Hepatocyte (in vitro differentiated cells): ENCODE results near the gene RPS6KA2. TPM values are rescaled to one million over a fixed set of nuclear protein-coding genes. Genes with fewer than 3 reads are reported as not detected.

ENCODE experiments used
- DNase-seq: peaks from one replicate; pipeline ENCODE4 v3.0.0-alpha.2; 2016; ENCODE audit warnings: low spot score
- H2AFZ ChIP-seq: fragments of 200-600 bp; sonication (generic); 2 replicates; pipeline ENCODE4 v1.6.0; 2016; ENCODE audit warnings: antibody characterized with exemption, mild to moderate bottlenecking
- H3K27ac ChIP-seq: fragments of 200-600 bp; sonication (generic); 2 replicates; pipeline ENCODE4 v1.5.1; 2016; ENCODE audit warnings: mild to moderate bottlenecking
- H3K27me3 ChIP-seq: fragments of 200-600 bp; sonication (generic); 2 replicates; pipeline ENCODE4 v1.6.1; 2016
- H3K36me3 ChIP-seq: fragments of 200-600 bp; sonication (generic); replicated peaks from 2 replicates; pipeline ENCODE4 v1.5.1; 2016; ENCODE audit warnings: low read depth; ENCODE audit not compliant: insufficient read depth
- H3K4me1 ChIP-seq: fragments of 200-600 bp; sonication (generic); 2 replicates; pipeline ENCODE4 v1.5.1; 2016; ENCODE audit warnings: mild to moderate bottlenecking, moderate library complexity; ENCODE audit not compliant: insufficient read depth
- H3K4me2 ChIP-seq: fragments of 200-600 bp; sonication (generic); 2 replicates; pipeline ENCODE4 v1.6.0; 2016
- H3K4me3 ChIP-seq: fragments of 200-600 bp; sonication (generic); 2 replicates; pipeline ENCODE4 v1.5.1; 2016; ENCODE audit warnings: mild to moderate bottlenecking
- H3K79me2 ChIP-seq: fragments of 200-600 bp; sonication (generic); 2 replicates; pipeline ENCODE4 v1.6.0; 2017; ENCODE audit warnings: mild to moderate bottlenecking
- H3K9me2 ChIP-seq: fragments of 200-600 bp; sonication (generic); replicated peaks from 2 replicates; pipeline ENCODE4 v1.6.0; 2017; ENCODE audit warnings: mild to moderate bottlenecking; ENCODE audit not compliant: insufficient read depth
- H3K9me3 ChIP-seq: fragments of 200-600 bp; sonication (generic); 2 replicates; pipeline ENCODE4 v1.5.1; 2016; ENCODE audit warnings: low read depth, mild to moderate bottlenecking
- H4K20me1 ChIP-seq: fragments of 200-600 bp; sonication (generic); 2 replicates; pipeline ENCODE4 v1.6.0; 2016; ENCODE audit warnings: mild to moderate bottlenecking; ENCODE audit not compliant: insufficient read depth, poor library complexity, severe bottlenecking
- CTCF ChIP-seq: fragments of 200-600 bp; sonication (generic); IDR thresholded peaks from 2 replicates; pipeline ENCODE4 v1.5.1; 2016; ENCODE audit warnings: antibody characterized with exemption, mild to moderate bottlenecking; ENCODE audit not compliant: poor library complexity
- EZH2 ChIP-seq: fragments of 200-600 bp; sonication (generic); IDR thresholded peaks from 2 replicates; pipeline ENCODE4 v1.6.1; 2016; ENCODE audit warnings: antibody characterized with exemption, mild to moderate bottlenecking, borderline replicate concordance
- EZH2phosphoT487 ChIP-seq: fragments of 200-600 bp; sonication (generic); IDR thresholded peaks from one replicate; pipeline ENCODE4 v1.6.1; 2018; ENCODE audit warnings: antibody characterized with exemption, mild to moderate bottlenecking, low read depth, moderate library complexity; ENCODE audit not compliant: unreplicated experiment, severe bottlenecking
- WGBS: methylation state at CpG from one replicate; pipeline ENCODE4 v1.1.6; 2016; ENCODE audit warnings: low lambda C conversion rate; ENCODE audit errors: missing lambda C conversion rate; 5-methylcytosine and 5-hydroxymethylcytosine counted together
- polyA plus RNA-seq: library from polyadenylated mRNA; unstranded; fragments of >200 nt; fragmentation: Nextera tagmentation; extraction: Ambion mirVana; gene quantifications from 2 replicates; pipeline ENCODE4 v1.2.1, GENCODE V29; 2016
- total RNA-seq: library from RNA; depleted of rRNA; stranded (reverse); fragments of >200 nt; gene quantifications from 2 replicates; pipeline ENCODE4 v1.2.3, GENCODE V29; 2014

RPS6KA2 gene
- total and polyA plus RNA-seq, 2 experiments from 2014 or later: 27.7 to 29.2 TPM

GRCh38 chr6:166618251-166618650 lies 8.8 kb downstream of the RPS6KA2 start:
- Histone ChIP-seq H3K36me3 (no peaks in the 10 kb centered on the region), H3K9me2 (no peaks in the 10 kb centered on the region), H3K4me3 (no peak overlapping the region), H2AFZ (no peak overlapping the region), H3K4me2 (no peak overlapping the region), H3K9me3 (no peaks in the 10 kb centered on the region), H3K27ac (peak overlapping the region; percentile 81), H3K79me2 (peaks cover 81% of the 10 kb centered on the region), H4K20me1 (no peaks in the 10 kb centered on the region), H3K4me1 (peaks cover 29% of the 10 kb centered on the region), H3K27me3 (no peaks in the 10 kb centered on the region)
- DNase-seq: no peak
- 96% methylated on average over 4 of the region's 4 CpGs for WGBS
- TF ChIP-seq CTCF: no peak
- no peak for TF ChIP-seq EZH2
- TF ChIP-seq EZH2phosphoT487: no peak

- no peaks in the 10 kb centered on the region for H3K27me3 ChIP-seq
- no peak overlapping the region for H3K4me2 ChIP-seq
- 93% methylated on average over 7 of the region's 7 CpGs for WGBS
- no peaks in the 10 kb centered on the region for H4K20me1 ChIP-seq
- no peak for TF ChIP-seq EZH2phosphoT487
- TF ChIP-seq CTCF: no peak
- TF ChIP-seq EZH2: no peak
- H3K9me2 ChIP-seq: no peaks in the 10 kb centered on the region
- H3K79me2 ChIP-seq: peaks cover 73% of the 10 kb centered on the region
- H3K4me1 ChIP-seq: peaks cover 38% of the 10 kb centered on the region
- no peak overlapping the region for H2AFZ ChIP-seq
- DNase-seq: no peak
- H3K27ac ChIP-seq: no peak overlapping the region
- H3K36me3 ChIP-seq: no peaks in the 10 kb centered on the region
- H3K4me3 ChIP-seq: no peak overlapping the region
- H3K9me3 ChIP-seq: no peaks in the 10 kb centered on the region
These were observed 9.7 kb downstream of the RPS6KA2 start for GRCh38 chr6:166617359-166617758.

- Histone ChIP-seq H3K27ac (no peak overlapping the region), H2AFZ (no peak overlapping the region), H3K36me3 (no peaks in the 10 kb centered on the region), H3K9me2 (no peaks in the 10 kb centered on the region), H3K4me1 (peaks cover 38% of the 10 kb centered on the region), H3K4me2 (no peak overlapping the region), H3K27me3 (no peaks in the 10 kb centered on the region), H4K20me1 (no peaks in the 10 kb centered on the region), H3K79me2 (peaks cover 72% of the 10 kb centered on the region), H3K4me3 (no peak overlapping the region), H3K9me3 (no peaks in the 10 kb centered on the region)
- 95% methylated on average over 22 of the region's 22 CpGs for WGBS
- no peak for DNase-seq
- TF ChIP-seq CTCF: no peak
- TF ChIP-seq EZH2: no peak
- no peak for TF ChIP-seq EZH2phosphoT487
These were observed 10.5 kb downstream of the RPS6KA2 start for GRCh38 chr6:166616261-166617238.
